AG04449 (cell line): ENCODE results near the gene MMP15.

Experiments used
- CTCF ChIA-PET: fragments of 350-600 bp; formaldehyde crosslinking; extraction: SDS; loops from one replicate; lab custom pipeline; 2021; ENCODE audit warnings: antibody characterized with exemption; lab: Yijun Ruan, JAX
- POLR2A ChIA-PET: fragments of 400-600, 350-600 bp; formaldehyde crosslinking; extraction: SDS; loops from one replicate; lab custom pipeline; 2020; ENCODE audit warnings: antibody characterized with exemption, inconsistent platforms; lab: Yijun Ruan, JAX
- DNase-seq: peaks from one replicate; pipeline ENCODE4 v3.0.0-alpha.2; 2010; ENCODE audit warnings: low read depth, low spot score
- H3K4me3 ChIP-seq: 2 replicates; pipeline ENCODE4 v1.5.1; 2011; ENCODE audit warnings: low read depth, mild to moderate bottlenecking, control low read depth, low read length
- CTCF ChIP-seq: IDR thresholded peaks from one replicate; pipeline ENCODE4 v1.5.1; 2011; ENCODE audit warnings: mild to moderate bottlenecking, moderate library complexity, low read length, control low read depth, inconsistent platforms; ENCODE audit not compliant: insufficient read depth; ENCODE audit errors: missing control alignments

The MMP15 gene

DNA sequence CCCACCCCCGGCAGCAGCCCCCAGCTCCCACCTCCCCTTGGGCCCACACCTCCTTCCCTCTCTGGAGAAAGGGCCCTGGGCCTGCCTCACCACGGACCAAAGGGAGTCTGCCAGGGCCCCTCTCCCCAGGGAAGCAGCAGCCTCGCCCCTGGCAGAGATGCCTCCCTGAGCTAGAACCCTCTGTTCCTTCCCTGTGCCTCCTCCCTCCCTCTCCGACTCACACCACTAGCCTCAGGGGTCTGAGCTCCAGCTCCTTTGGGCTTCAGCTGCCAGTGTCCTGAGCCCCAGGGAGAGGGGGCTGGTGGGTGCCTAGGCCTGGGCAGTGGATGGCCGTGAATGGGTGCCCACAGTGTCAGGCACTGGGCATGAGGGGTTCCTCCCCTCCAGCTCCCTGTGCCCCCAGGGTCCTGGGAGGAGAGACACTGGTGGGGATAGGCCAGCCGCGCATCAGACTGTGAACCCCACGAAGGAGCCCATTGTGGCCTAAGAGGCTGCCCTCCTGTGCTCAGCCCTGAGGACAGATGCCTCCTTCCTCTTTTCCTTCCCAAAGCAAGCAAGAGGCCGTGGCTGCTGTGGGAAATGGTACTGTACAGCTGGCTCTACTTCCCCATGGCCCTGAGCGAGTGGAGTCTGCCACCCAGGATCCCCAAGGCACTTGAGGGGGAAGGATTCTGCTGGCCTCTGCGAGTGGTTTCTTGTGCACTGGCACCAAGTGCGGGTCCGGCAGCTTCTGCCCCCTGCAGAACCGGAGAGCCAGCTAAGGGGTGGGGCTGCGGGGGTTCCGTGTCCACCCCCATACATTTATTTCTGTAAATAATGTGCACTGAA is 20.7 kb downstream of the MMP15 start:
- ChIA-PET CTCF (no interaction called here), POLR2A (no interaction called here)
- no peak for TF ChIP-seq CTCF
- no peak for DNase-seq
- H3K4me3 ChIP-seq, result no peak overlapping the region

- TF ChIP-seq CTCF, result no peak
- POLR2A ChIA-PET, result no interaction called here
Measured at GRCh38 chr16:58046936-58047335, 21.4 kb downstream of the MMP15 start.

DNA sequence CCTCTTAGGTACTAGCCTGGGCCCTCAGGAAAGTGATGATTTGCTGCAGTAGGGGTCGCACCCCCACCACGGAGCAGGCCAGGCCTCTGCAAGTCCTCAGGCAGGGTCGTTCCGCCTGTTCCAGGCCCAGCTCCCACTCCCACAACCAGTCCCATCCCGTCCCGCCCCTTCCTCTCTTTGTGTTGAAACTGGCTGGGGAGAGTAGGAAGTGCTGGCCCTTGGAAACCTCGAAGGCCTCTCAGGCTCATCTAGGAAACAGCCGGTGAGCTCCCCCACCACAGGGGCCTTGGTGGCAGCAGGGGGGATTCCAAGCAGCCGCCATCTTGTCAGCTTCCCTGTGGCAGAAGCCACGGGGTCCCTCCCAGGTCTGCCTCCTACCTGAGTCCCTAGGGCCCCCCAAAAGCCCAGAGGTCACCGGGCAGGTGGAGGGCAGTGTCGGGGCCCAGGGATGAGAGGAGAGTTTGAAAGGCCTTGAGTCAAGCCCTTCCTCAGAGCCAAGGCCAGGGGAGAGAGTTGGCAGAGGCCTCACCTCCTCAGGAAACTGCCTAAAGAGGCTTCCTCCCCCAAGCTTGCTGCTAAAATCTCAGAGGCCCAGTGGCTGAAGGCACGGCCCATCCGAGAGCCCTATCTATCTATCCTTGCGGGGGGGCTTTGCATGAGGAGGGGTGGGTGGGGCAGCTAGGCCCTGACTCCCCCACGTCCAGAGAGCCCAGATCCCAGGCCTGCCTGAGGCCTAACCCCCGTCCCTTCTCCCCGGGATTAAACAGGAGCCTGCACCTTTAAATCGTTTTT is 22.2 kb downstream of the MMP15 start:
- POLR2A ChIA-PET, result no interaction called here
- no peak for DNase-seq
- CTCF ChIA-PET, result no interaction called here
- TF ChIP-seq CTCF, result no peak
- no peak overlapping the region for H3K4me3 ChIP-seq

More at GRCh38 chr16:58046936-58047335, 21.4 kb downstream of the MMP15 start:
- CTCF ChIA-PET, result no interaction called here
- DNase-seq, result no peak
- no peak overlapping the region for H3K4me3 ChIP-seq

DNA sequence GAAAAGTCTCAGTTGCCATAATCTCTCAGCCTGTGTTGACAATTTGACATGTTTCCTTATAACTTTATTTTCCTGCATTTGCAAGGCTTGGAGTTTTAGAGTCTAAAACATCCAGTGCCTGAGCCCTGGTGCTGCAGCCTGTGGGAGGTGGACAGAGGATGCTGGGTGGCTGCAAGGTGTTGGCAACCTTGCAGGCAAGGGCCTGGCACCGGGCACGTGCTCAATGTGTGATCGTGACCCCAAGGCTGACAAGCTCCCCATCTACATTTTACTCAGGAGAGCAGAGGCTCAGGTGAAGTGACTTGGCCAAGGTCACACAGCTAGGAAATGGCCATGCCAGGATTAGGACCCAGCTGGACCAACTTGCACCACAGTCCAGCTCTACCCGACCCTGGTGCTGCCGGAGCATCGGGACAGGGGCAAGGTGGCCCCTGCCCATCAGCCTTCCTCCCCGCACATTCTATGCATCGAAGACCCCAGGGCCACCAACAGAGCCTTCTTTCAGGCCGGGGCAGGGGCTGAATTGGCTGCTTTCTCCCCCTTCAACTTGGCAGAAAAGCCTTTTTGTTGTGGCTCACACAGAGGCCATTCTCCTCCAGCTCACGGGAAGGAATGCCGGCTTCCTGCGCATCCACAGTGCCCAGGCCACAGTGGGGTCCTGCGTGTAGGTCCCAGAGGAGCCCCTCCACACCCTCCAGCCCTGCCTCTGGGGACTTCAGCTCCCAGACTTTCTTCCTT is 23.1 kb downstream of the MMP15 start:
- H3K4me3 ChIP-seq, result no peak overlapping the region
- ChIA-PET CTCF (interaction anchor here (1.3 kb wide), 1 partner anchor 10 kb away, joined by 3 read pairs; no protein-coding TSS in a partner anchor), POLR2A (no interaction called here)
- DNase-seq, result no peak
- TF ChIP-seq CTCF, result no peak

DNA sequence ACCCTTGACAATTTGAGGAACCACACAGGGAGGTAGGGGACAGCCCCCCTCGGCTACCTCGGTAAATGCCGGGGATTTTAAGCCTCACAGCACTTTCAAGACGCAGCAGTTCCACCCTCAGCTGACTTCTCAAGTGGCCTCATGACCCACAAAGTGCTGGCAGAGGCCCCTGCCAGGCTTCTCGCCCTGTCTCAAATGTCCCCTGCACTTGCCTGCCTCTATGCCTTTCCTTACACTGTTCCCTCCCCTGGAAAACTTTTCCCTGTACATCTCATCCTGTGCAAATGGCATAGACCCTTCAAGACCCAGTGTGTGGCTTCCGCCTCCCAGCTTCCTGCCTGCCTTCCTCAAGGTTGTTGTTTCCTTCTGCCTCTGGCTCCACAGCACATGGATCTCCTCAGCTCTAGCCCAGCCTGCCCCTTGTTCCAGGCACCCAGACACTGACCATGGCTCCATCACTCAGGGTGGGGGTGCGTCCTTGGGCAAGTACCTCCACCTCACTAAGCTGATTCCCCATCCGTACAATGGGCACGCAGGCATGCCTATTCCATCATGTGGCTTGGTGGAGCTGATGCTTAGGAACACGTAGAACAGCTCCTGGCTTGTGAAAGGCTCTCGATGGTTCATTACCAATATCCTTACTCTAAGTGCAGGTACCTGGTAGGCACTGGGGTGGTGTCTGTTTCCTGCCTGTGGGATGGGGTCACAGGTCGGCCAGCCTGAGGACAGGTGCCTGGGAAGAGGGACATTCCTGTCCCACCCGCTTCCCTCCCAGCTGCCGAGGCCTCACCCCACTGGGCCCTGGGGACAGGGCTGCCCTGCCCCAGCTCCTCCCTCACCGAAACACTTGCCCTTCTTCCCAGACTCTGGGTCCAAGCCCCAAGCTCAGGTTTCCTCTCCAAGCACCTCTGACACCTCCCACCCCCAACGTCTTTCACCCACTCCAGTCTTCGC is 24.0 kb downstream of the MMP15 start:
- TF ChIP-seq CTCF, result no peak
- no peak for DNase-seq
- H3K4me3 ChIP-seq, result no peak overlapping the region
- CTCF ChIA-PET, result interaction anchor here (0.6 to 1.3 kb wide), 3 partner anchors 11 to 1772 kb away, joined by 3 read pairs; no protein-coding TSS in a partner anchor
- POLR2A ChIA-PET, result no interaction called here
